GM19240 (cell line): ENCODE results near the gene PICALM.
"Not testable (repeated sequence)": the region's sequence is repeated elsewhere in the genome, so short reads cannot be mapped to it uniquely, and the experiment has no call there.

Experiments used
- DNase-seq: peaks from one replicate; pipeline ENCODE4 v3.0.0; 2011; ENCODE audit warnings: low spot score; ENCODE audit not compliant: insufficient read length

PICALM gene

GRCh38 chr11:86068951-86069407, at the start of gene PICALM:
Gene PICALM, minus strand, starts transcription at chr11:86069084. Its CDS starts 304 bp downstream, at chr11:86068780.
- peak; percentile 61 for DNase-seq

GRCh38 chr11:86118253-86118652, 49.4 kb upstream of the PICALM start:
- no peak for DNase-seq

- DNase-seq = no peak
These were observed 48.8 kb upstream of the PICALM start for GRCh38 chr11:86117712-86118063.

GRCh38 chr11:86117001-86117711, 48.3 kb upstream of the PICALM start:
- DNase-seq = no peak

- peak; percentile 63 for DNase-seq
These were observed 47.5 kb upstream of the PICALM start for GRCh38 chr11:86116386-86116726.

GRCh38 chr11:86115542-86116385, 46.9 kb upstream of the PICALM start:
- no peak for DNase-seq

- DNase-seq = no peak
These were observed 40.2 kb upstream of the PICALM start for GRCh38 chr11:86108890-86109638.

GRCh38 chr11:86108191-86108590, 39.3 kb upstream of the PICALM start:
- DNase-seq = no peak

- no peak for DNase-seq
These were observed 38.0 kb upstream of the PICALM start for GRCh38 chr11:86106916-86107315.

- not testable (repeated sequence) for DNase-seq
These were observed 37.1 kb upstream of the PICALM start for GRCh38 chr11:86106031-86106430.

GRCh38 chr11:86105601-86106000, 36.7 kb upstream of the PICALM start:
- not testable (repeated sequence) for DNase-seq

- no peak for DNase-seq
These were observed 34.9 kb upstream of the PICALM start for GRCh38 chr11:86103808-86104207.

- no peak for DNase-seq
These were observed 33.1 kb upstream of the PICALM start for GRCh38 chr11:86101941-86102407.

GRCh38 chr11:86101493-86101892, 32.6 kb upstream of the PICALM start:
- no peak for DNase-seq

- DNase-seq = no peak
These were observed 31.0 kb upstream of the PICALM start for GRCh38 chr11:86099874-86100273.

GRCh38 chr11:86097980-86098379, 29.1 kb upstream of the PICALM start:
- DNase-seq = no peak

GRCh38 chr11:86091566-86091965, 22.7 kb upstream of the PICALM start:
- DNase-seq = no peak

- no peak for DNase-seq
These were observed 22.2 kb upstream of the PICALM start for GRCh38 chr11:86091086-86091485.

- no peak for DNase-seq
These were observed 20.8 kb upstream of the PICALM start for GRCh38 chr11:86089659-86090058.

GRCh38 chr11:86087688-86088087, 18.8 kb upstream of the PICALM start:
- not testable (repeated sequence) for DNase-seq

- no peak for DNase-seq
These were observed 18.4 kb upstream of the PICALM start for GRCh38 chr11:86087256-86087655.

GRCh38 chr11:86081455-86081854, 12.6 kb upstream of the PICALM start:
- no peak for DNase-seq
